A673 (cell line): ENCODE results near the gene PPP1R11. TPM values are rescaled to one million over a fixed set of nuclear protein-coding genes. Genes with fewer than 3 reads are reported as not detected.
"Not testable (repeated sequence)": the region's sequence is repeated elsewhere in the genome, so short reads cannot be mapped to it uniquely, and the experiment has no call there.

Experiments
- BruUV-seq: library from RNA; stranded (reverse); fragments of 400-500 nt; replicated peaks from 2 replicates; lab custom pipeline; 2021; lab: Mats Ljungman, UMichigan
- CTCF ChIA-PET: fragments of 300-600 bp; sonication (Branson Sonifier 250); formaldehyde crosslinking; loops from one replicate; lab custom pipeline; 2022; ENCODE audit warnings: antibody characterized with exemption; lab: Charles Lee
- POLR2A ChIA-PET: fragments of 300-600 bp; sonication (Branson Sonifier 250); formaldehyde crosslinking; loops from one replicate; lab custom pipeline; 2022; ENCODE audit warnings: antibody characterized with exemption; ENCODE audit not compliant: low non-redundant PET; lab: Charles Lee
- DNase-seq: peaks from one replicate; pipeline ENCODE4 v3.0.0-alpha.2; 2015; ENCODE audit warnings: low spot score
- H3K27ac ChIP-seq: fragments of 200-600 bp; sonication (generic); 2 replicates; pipeline ENCODE4 v1.5.1; 2016; ENCODE audit warnings: mixed run types, low read depth, mild to moderate bottlenecking, mixed read lengths, antibody characterized with exemption, low read length; ENCODE audit not compliant: poor library complexity, severe bottlenecking
- H3K27me3 ChIP-seq: fragments of 200-600 bp; sonication (generic); replicated peaks from 2 replicates; pipeline ENCODE4 v1.6.1; 2017; ENCODE audit warnings: mixed run types, low read depth, mild to moderate bottlenecking, mixed read lengths, antibody characterized with exemption, low read length; ENCODE audit not compliant: insufficient read depth, poor library complexity
- H3K36me3 ChIP-seq: fragments of 200-600 bp; sonication (generic); 2 replicates; pipeline ENCODE4 v1.6.1; 2016; ENCODE audit warnings: mixed run types, mild to moderate bottlenecking, mixed read lengths, antibody characterized with exemption, low read length; ENCODE audit not compliant: insufficient read depth, poor library complexity, severe bottlenecking
- H3K4me1 ChIP-seq: fragments of 200-600 bp; sonication (generic); 2 replicates; pipeline ENCODE4 v1.6.1; 2017; ENCODE audit warnings: mixed run types, mild to moderate bottlenecking, mixed read lengths, antibody characterized with exemption, low read length; ENCODE audit not compliant: insufficient read depth, poor library complexity, severe bottlenecking
- H3K4me3 ChIP-seq: fragments of 200-600 bp; sonication (generic); 2 replicates; pipeline ENCODE4 v1.5.1; 2016; ENCODE audit warnings: low read depth, mixed run types, mild to moderate bottlenecking, mixed read lengths, low read length; ENCODE audit not compliant: poor library complexity, severe bottlenecking
- H3K9me3 ChIP-seq: fragments of 200-600 bp; sonication (generic); 2 replicates; pipeline ENCODE4 v1.6.1; 2016; ENCODE audit warnings: mixed run types, low read depth, mild to moderate bottlenecking, mixed read lengths, antibody characterized with exemption, low read length; ENCODE audit not compliant: poor library complexity, severe bottlenecking
- EZH2 ChIP-seq: fragments of 200-600 bp; sonication (generic); IDR thresholded peaks from 2 replicates; pipeline ENCODE4 v1.6.1; 2017; ENCODE audit warnings: borderline replicate concordance, low read depth, mild to moderate bottlenecking, mixed read lengths, antibody characterized with exemption, low read length; ENCODE audit not compliant: poor library complexity, severe bottlenecking
- intact Hi-C: fragments of 100-400 bp; cut with micrococcal nuclease; formaldehyde crosslinking; loops from one replicate; pipeline ENCODE4 v1.10.0; 2022; ENCODE audit not compliant: unreplicated experiment
- total RNA-seq: library from RNA; stranded (reverse); gene quantifications from 2 replicates; pipeline ENCODE4 v1.2.3, GENCODE V29; 2021
- TF ChIP-seq, protein P1 (sequence below): fragments of 300-800, 200-600 bp; sonication (generic); conservative IDR thresholded peaks from 2 replicates; pipeline ENCODE4 v1.5.1; 2017; ENCODE audit warnings: low read depth, mild to moderate bottlenecking, antibody characterized with exemption, low read length, moderate library complexity, mixed read lengths

Gene PPP1R11
- total RNA-seq, 1 experiment from 2014 or later, result 46.2 TPM

DNA sequence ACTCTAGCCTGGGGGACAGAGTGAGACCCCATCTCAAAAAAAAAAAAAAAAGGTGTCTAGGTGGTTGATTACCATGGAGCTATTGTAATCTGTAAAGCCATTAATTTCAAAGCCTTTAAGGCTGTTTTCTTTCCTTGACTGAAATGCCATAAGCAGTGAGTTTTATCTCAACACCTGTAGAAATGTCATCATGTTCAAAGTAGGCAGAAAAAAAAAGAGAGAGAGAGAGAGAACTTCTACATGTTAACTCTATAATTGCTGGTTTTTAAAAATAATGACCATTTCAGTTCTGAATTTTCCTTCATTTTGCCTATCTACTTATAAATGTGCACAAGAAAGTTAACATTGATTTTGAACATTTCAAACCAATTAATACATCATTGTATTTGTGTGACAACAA is 35.6 kb upstream of the PPP1R11 start:
- no TSS peak for BruUV-seq
- TF ChIP-seq, protein P1, sequence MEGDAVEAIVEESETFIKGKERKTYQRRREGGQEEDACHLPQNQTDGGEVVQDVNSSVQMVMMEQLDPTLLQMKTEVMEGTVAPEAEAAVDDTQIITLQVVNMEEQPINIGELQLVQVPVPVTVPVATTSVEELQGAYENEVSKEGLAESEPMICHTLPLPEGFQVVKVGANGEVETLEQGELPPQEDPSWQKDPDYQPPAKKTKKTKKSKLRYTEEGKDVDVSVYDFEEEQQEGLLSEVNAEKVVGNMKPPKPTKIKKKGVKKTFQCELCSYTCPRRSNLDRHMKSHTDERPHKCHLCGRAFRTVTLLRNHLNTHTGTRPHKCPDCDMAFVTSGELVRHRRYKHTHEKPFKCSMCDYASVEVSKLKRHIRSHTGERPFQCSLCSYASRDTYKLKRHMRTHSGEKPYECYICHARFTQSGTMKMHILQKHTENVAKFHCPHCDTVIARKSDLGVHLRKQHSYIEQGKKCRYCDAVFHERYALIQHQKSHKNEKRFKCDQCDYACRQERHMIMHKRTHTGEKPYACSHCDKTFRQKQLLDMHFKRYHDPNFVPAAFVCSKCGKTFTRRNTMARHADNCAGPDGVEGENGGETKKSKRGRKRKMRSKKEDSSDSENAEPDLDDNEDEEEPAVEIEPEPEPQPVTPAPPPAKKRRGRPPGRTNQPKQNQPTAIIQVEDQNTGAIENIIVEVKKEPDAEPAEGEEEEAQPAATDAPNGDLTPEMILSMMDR, result no peak
- TF ChIP-seq EZH2, result no peak
- no peaks in the 10 kb centered on the region for H3K27me3 ChIP-seq
- H3K4me1 ChIP-seq, result peaks cover 5% of the 10 kb centered on the region
- no peak overlapping the region for H3K27ac ChIP-seq
- CTCF ChIA-PET, result no interaction called here
- no peak for DNase-seq
- POLR2A ChIA-PET, result no interaction called here
- H3K4me3 ChIP-seq, result no peak overlapping the region
- H3K36me3 ChIP-seq, result no peaks in the 10 kb centered on the region
- intact Hi-C loops, result no loop called here
- H3K9me3 ChIP-seq, result no peaks in the 10 kb centered on the region

DNA sequence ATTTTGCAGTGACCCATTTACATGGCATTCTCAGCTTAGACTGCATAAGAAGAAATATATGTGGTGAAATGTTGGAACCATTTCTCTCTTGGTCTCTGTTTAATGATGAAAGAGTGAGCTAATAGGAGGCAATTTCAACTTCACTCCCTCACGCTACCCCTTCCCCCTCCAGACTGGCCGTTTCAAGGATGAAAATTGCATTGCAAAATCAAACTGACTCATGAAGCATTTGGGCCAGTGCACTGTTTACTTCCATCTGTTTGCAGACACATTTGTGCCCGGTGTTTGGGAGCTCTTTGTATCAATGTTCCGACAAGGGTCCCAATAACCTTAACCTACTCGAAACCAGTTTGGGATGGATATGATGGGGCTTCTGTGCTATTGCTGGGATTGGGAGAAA is 33.6 kb upstream of the PPP1R11 start:
- H3K27ac ChIP-seq, H3K9me3 ChIP-seq, DNase-seq, CTCF ChIA-PET, BruUV-seq, H3K27me3 ChIP-seq, POLR2A ChIA-PET, intact Hi-C loops, H3K36me3 ChIP-seq, H3K4me1 ChIP-seq, H3K4me3 ChIP-seq: not testable (repeated sequence)

DNA sequence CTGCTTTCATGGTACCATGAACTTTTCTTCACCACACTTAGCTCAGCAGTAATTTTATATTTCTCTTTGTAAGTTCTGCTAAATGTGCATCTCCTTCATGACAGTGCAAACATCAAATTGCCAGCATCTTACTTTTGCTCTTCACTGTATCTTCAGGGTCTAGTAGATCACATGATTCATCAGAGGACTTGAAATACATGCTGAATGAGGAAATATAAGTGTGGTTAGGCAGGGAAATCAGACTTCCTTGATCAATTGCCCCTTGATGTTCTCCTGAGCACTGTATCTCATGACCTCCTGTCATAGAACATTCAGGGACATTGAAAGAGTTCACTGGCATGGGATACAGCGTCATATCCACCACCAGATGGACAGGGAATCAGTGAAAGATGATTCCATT is 31.2 kb upstream of the PPP1R11 start:
- Histone ChIP-seq H3K9me3 (no peaks in the 10 kb centered on the region), H3K4me1 (peaks cover 5% of the 10 kb centered on the region), H3K27me3 (no peaks in the 10 kb centered on the region), H3K36me3 (no peaks in the 10 kb centered on the region), H3K4me3 (no peak overlapping the region), H3K27ac (no peak overlapping the region)
- ChIA-PET CTCF (no interaction called here), POLR2A (no interaction called here)
- BruUV-seq, result no TSS peak
- TF ChIP-seq, protein P1, result no peak
- no peak for DNase-seq
- intact Hi-C loops, result no loop called here

DNA sequence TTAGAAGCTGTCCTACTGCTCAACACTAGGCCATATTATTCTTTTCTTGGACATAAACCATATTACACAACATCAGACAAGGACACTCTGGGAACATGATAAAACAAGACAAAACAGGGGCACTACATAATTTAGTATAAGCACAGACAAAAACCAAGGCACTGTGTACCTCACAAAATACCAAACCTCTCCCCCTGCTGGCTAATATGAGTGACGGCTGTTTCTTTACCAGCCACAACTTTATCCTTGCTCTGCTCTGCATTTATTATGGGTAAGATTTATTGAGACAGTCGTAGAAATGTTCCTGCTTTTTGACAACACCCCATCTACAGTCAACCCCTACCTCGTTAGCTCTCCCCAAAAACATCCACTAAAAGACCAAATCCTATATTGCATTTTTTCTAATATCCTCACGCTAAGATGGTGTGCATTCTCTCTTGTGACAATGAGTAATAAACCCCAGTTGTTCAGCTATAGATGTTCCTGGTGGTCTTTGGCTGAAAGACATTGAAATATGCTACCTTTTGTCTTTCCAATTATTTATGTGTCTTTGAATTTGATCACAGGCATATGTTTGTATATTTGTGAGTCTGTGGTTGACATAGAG is 29.7 kb upstream of the PPP1R11 start:
- CTCF ChIA-PET, result interaction anchor here (0.6 kb wide), 2 partner anchors 66 to 405 kb away, joined by 5 read pairs; partner anchors contain the start of gene GABBR1
- peaks cover 9% of the 10 kb centered on the region for H3K4me1 ChIP-seq
- no peaks in the 10 kb centered on the region for H3K27me3 ChIP-seq
- intact Hi-C loops, result no loop called here
- H3K27ac ChIP-seq, result no peak overlapping the region
- no TSS peak for BruUV-seq
- no peaks in the 10 kb centered on the region for H3K36me3 ChIP-seq
- no peak for TF ChIP-seq EZH2
- TF ChIP-seq, protein P1, result peak; percentile 63
- H3K4me3 ChIP-seq, result no peak overlapping the region
- H3K9me3 ChIP-seq, result no peaks in the 10 kb centered on the region
- DNase-seq, result peak; percentile 53
- POLR2A ChIA-PET, result no interaction called here
